ENCODE results near the gene EFEMP2.

DNA sequence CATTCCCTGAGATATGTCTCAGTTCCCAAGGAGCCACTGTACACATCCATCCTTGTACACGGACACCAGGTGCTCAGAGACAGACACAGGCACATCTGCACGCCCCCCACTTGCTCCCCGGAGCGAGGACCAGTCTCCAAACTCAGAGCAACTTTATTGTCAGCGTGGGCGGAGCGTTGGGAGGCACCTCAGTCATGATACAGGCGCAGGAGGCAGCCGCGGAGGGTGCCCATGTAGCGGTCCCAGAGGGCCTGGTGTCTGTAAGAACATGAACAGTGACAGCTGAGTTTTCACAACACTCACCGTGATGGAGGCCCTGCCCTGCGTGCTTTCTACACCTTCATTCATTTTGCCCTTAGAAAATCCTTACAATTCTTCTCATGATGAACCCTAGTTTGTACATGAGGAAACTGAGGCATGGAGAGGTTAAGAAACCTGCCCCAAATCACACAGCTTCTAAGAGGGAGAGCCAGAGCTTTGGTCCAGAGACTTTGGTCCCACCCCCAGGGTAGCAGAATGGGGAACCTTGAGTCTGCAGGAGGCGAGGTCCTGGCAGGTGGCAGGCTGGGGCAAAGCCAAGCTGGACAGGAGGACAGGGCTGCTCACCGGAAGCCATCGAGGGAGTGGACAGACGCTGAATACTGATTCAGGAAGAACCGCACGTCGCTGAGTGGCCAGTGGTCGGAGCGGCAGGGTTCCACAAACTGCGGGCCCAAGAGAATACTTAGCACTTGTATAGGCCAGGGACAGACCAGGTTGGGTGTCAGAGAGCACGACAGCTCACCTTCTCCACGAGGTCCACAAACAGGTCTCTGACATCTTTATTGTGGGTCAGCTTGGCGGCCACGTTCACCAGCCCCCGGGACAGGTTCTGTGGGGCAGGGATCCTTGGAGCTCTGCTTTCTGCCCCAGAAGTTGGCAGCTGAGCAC, 11.5 kb upstream of the EFEMP2 start:
- TF ChIP-seq NANOG (IDR thresholded peaks at IDR 0.05; ENCODE audit: borderline replicate concordance) (no peak), EZH2phosphoT487 (IDR thresholded peaks at IDR 0.05; ENCODE audit: unreplicated experiment) (no peak), EZH2 (IDR thresholded peaks at IDR 0.05; ENCODE audit: low read depth, unreplicated experiment) (no peak), ZNF331 (CRISPR knock-in tag; IDR thresholded peaks at IDR 0.05; ENCODE audit: low read depth) (no peak), POLR2AphosphoS5 (IDR thresholded peaks at IDR 0.05; ENCODE audit: low read depth) (no peak)
- TF ChIP-seq, protein P1, sequence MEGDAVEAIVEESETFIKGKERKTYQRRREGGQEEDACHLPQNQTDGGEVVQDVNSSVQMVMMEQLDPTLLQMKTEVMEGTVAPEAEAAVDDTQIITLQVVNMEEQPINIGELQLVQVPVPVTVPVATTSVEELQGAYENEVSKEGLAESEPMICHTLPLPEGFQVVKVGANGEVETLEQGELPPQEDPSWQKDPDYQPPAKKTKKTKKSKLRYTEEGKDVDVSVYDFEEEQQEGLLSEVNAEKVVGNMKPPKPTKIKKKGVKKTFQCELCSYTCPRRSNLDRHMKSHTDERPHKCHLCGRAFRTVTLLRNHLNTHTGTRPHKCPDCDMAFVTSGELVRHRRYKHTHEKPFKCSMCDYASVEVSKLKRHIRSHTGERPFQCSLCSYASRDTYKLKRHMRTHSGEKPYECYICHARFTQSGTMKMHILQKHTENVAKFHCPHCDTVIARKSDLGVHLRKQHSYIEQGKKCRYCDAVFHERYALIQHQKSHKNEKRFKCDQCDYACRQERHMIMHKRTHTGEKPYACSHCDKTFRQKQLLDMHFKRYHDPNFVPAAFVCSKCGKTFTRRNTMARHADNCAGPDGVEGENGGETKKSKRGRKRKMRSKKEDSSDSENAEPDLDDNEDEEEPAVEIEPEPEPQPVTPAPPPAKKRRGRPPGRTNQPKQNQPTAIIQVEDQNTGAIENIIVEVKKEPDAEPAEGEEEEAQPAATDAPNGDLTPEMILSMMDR (conservative IDR thresholded peaks at IDR 0.05; ENCODE audit: low read depth in 2 of 2), result no peak
- TF ChIP-seq, protein P2, sequence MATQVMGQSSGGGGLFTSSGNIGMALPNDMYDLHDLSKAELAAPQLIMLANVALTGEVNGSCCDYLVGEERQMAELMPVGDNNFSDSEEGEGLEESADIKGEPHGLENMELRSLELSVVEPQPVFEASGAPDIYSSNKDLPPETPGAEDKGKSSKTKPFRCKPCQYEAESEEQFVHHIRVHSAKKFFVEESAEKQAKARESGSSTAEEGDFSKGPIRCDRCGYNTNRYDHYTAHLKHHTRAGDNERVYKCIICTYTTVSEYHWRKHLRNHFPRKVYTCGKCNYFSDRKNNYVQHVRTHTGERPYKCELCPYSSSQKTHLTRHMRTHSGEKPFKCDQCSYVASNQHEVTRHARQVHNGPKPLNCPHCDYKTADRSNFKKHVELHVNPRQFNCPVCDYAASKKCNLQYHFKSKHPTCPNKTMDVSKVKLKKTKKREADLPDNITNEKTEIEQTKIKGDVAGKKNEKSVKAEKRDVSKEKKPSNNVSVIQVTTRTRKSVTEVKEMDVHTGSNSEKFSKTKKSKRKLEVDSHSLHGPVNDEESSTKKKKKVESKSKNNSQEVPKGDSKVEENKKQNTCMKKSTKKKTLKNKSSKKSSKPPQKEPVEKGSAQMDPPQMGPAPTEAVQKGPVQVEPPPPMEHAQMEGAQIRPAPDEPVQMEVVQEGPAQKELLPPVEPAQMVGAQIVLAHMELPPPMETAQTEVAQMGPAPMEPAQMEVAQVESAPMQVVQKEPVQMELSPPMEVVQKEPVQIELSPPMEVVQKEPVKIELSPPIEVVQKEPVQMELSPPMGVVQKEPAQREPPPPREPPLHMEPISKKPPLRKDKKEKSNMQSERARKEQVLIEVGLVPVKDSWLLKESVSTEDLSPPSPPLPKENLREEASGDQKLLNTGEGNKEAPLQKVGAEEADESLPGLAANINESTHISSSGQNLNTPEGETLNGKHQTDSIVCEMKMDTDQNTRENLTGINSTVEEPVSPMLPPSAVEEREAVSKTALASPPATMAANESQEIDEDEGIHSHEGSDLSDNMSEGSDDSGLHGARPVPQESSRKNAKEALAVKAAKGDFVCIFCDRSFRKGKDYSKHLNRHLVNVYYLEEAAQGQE (IDR thresholded peaks at IDR 0.05; ENCODE audit: unreplicated experiment), result no peak

Measured in GM23338 (cell line).